Common myeloid progenitor, CD34-positive (primary cell): ENCODE measurements around the gene NCAN.
"Not testable (repeated sequence)": the region's sequence is repeated elsewhere in the genome, so short reads cannot be mapped to it uniquely, and the experiment has no call there.

Source experiments
- CTCF ChIA-PET: fragments of 350-600 bp; sonication (Branson Sonifier 250); formaldehyde crosslinking; loops from one replicate; lab custom pipeline; 2021; ENCODE audit warnings: antibody characterized with exemption; lab: Charles Lee
- POLR2A ChIA-PET: fragments of 350-600 bp; sonication (Branson Sonifier 250); formaldehyde crosslinking; loops from one replicate; lab custom pipeline; 2021; ENCODE audit warnings: antibody characterized with exemption; lab: Charles Lee
- DNase-seq, 3 donors: peaks; one replicate each; pipeline versions ENCODE4 v3.0.0 to v3.0.0-alpha.2; 2013
- H3K27ac ChIP-seq, 2 experiments: 1 replicate in 1 of 2; 2 replicates in 1 of 2; pipeline ENCODE4 v1.7.0; 2013; ENCODE audit warnings: inconsistent platforms in 2 of 2, low read length in 2 of 2, mild to moderate bottlenecking in 2 of 2, low read depth in 1 of 2, moderate library complexity in 1 of 2; ENCODE audit not compliant: severe bottlenecking in 2 of 2, insufficient read depth in 1 of 2, poor library complexity in 1 of 2
- H3K27me3 ChIP-seq, 5 experiments: replicated peaks in 2 of 5; 1 replicate in 3 of 5; 2 replicates in 2 of 5; pipeline versions ENCODE4 v1.6.1 to v1.7.0; 2013; ENCODE audit warnings: low read length in 4 of 5, mild to moderate bottlenecking in 2 of 5, moderate library complexity in 2 of 5, inconsistent platforms in 1 of 5; ENCODE audit not compliant: insufficient read depth in 5 of 5, control insufficient read depth in 4 of 5
- H3K36me3 ChIP-seq, 4 experiments: 1 replicate in 2 of 4; 2 replicates in 2 of 4; pipeline versions ENCODE4 v1.6.1 to v1.7.0; 2013; ENCODE audit warnings: low read length in 3 of 4, control low read depth in 1 of 4, mild to moderate bottlenecking in 1 of 4; ENCODE audit not compliant: control insufficient read depth in 4 of 4, insufficient read depth in 4 of 4
- H3K4me1 ChIP-seq, 4 experiments: 1 replicate in 3 of 4; 2 replicates in 1 of 4; pipeline versions ENCODE4 v1.6.1 to v1.7.1; 2013; ENCODE audit warnings: low read length in 3 of 4, mild to moderate bottlenecking in 3 of 4, control low read depth in 1 of 4, inconsistent platforms in 1 of 4, moderate library complexity in 1 of 4; ENCODE audit not compliant: control insufficient read depth in 4 of 4, insufficient read depth in 4 of 4; ENCODE audit errors: control extremely low read depth in 1 of 4
- H3K4me3 ChIP-seq, 7 experiments: 1 replicate in 4 of 7; 2 replicates in 3 of 7; pipeline versions ENCODE4 v1.5.1 to v1.7.0; 2013; ENCODE audit warnings: mild to moderate bottlenecking in 7 of 7, low read length in 6 of 7, moderate library complexity in 6 of 7, inconsistent platforms in 2 of 7, low read depth in 2 of 7, control low read depth in 1 of 7; ENCODE audit not compliant: insufficient read depth in 4 of 7, control insufficient read depth in 1 of 7; ENCODE audit errors: extremely low read depth in 1 of 7
- H3K9me3 ChIP-seq, 5 experiments: 1 replicate in 4 of 5; 2 replicates in 1 of 5; pipeline versions ENCODE4 v1.6.1 to v1.7.1; 2013; ENCODE audit warnings: low read length in 4 of 5, mild to moderate bottlenecking in 2 of 5, inconsistent platforms in 1 of 5, low read depth in 1 of 5, moderate library complexity in 1 of 5; ENCODE audit not compliant: control insufficient read depth in 4 of 5, insufficient read depth in 2 of 5; ENCODE audit errors: control extremely low read depth in 1 of 5
- WGBS: methylation state at CpG from one replicate; pipeline ENCODE4 v1.1.5; 2013; ENCODE audit not compliant: insufficient coverage; 5-methylcytosine and 5-hydroxymethylcytosine counted together

The NCAN gene

GRCh38 chr19:19214892-19215291, 3.1 kb downstream of the NCAN start:
- Histone ChIP-seq H3K9me3 (peaks cover 0 to 4% (median 0%) of the 10 kb centered on the region in 5 experiments), H3K4me1 (no peaks in the 10 kb centered on the region), H3K4me3 (no peak overlapping the region), H3K36me3 (no peaks in the 10 kb centered on the region), H3K27me3 (peaks cover 3 to 83% (median 18%) of the 10 kb centered on the region in 5 experiments), H3K27ac (no peak overlapping the region)
- no CpG with 5 or more reads among the region's 8 CpGs for WGBS
- CTCF ChIA-PET, result interaction anchor here (1.1 to 2.1 kb wide), 2 partner anchors 12 to 19 kb away, joined by 3 to 4 read pairs; partner anchors contain the start of gene NR2C2AP
- POLR2A ChIA-PET, result no interaction called here
- DNase-seq, result peak; percentile 39 to 74 (median 72)

- CTCF ChIA-PET, result interaction anchor here (2.1 kb wide), 1 partner anchor 18 kb away, joined by 4 read pairs; no protein-coding TSS in a partner anchor
- no peak for DNase-seq
Measured at GRCh38 chr19:19215792-19216191, 4.0 kb downstream of the NCAN start.

GRCh38 chr19:19217099-19217498, 5.3 kb downstream of the NCAN start:
- Histone ChIP-seq H3K9me3 (peaks cover 0 to 4% (median 0%) of the 10 kb centered on the region in 5 experiments), H3K27me3 (peaks cover 0 to 62% (median 11%) of the 10 kb centered on the region in 5 experiments), H3K27ac (no peak overlapping the region), H3K36me3 (no peaks in the 10 kb centered on the region), H3K4me3 (no peak overlapping the region), H3K4me1 (no peaks in the 10 kb centered on the region)
- ChIA-PET POLR2A (no interaction called here), CTCF (interaction anchor here (1.7 kb wide), 1 partner anchor 22 kb away, joined by 3 read pairs; no protein-coding TSS in a partner anchor)
- 83% methylated on average over 3 of the region's 4 CpGs for WGBS
- DNase-seq, result peak; percentile 27 to 37 (median 32)

More at GRCh38 chr19:19215792-19216191, 4.0 kb downstream of the NCAN start:
- no peak overlapping the region for H3K4me3 ChIP-seq
- H3K36me3 ChIP-seq, result no peaks in the 10 kb centered on the region
- peaks cover 3 to 75% (median 18%) of the 10 kb centered on the region in 5 experiments for H3K27me3 ChIP-seq
- H3K4me1 ChIP-seq, result no peaks in the 10 kb centered on the region
- peaks cover 0 to 4% (median 0%) of the 10 kb centered on the region in 5 experiments for H3K9me3 ChIP-seq
- H3K27ac ChIP-seq, result no peak overlapping the region
- no CpG with 5 or more reads among the region's 4 CpGs for WGBS
- POLR2A ChIA-PET, result no interaction called here

GRCh38 chr19:19218911-19219310, 7.2 kb downstream of the NCAN start:
- WGBS, result 95% methylated on average over 15 of the region's 21 CpGs
- H3K27ac ChIP-seq, result no peak overlapping the region
- H3K4me1 ChIP-seq, result no peaks in the 10 kb centered on the region
- ChIA-PET POLR2A (no interaction called here), CTCF (interaction anchor here (0.5 to 1.7 kb wide), 2 partner anchors 24 to 131 kb away, joined by 3 read pairs; no protein-coding TSS in a partner anchor)
- peaks cover 0 to 4% (median 0%) of the 10 kb centered on the region in 5 experiments for H3K9me3 ChIP-seq
- H3K4me3 ChIP-seq, result no peak overlapping the region
- DNase-seq, result no peak
- H3K36me3 ChIP-seq, result no peaks in the 10 kb centered on the region
- H3K27me3 ChIP-seq, result peaks cover 0 to 53% (median 15%) of the 10 kb centered on the region in 5 experiments

- not testable (repeated sequence) for DNase-seq, H3K9me3 ChIP-seq, H3K36me3 ChIP-seq, H3K4me3 ChIP-seq, H3K27ac ChIP-seq
- 92% methylated on average over 6 of the region's 8 CpGs for WGBS
- POLR2A ChIA-PET, result interaction anchor here (0.7 kb wide), 1 partner anchor 31 kb away, joined by 3 read pairs; no protein-coding TSS in a partner anchor
- CTCF ChIA-PET, result interaction anchor here (0.8 to 1.7 kb wide), 2 partner anchors 8 to 13 kb away, joined by 3 to 4 read pairs; no protein-coding TSS in a partner anchor
- Histone ChIP-seq H3K27me3 (peaks cover 0 to 51% (median 22%) of the 10 kb centered on the region in 5 experiments), H3K4me1 (peaks cover 0 to 11% (median 7%) of the 10 kb centered on the region in 4 experiments)
Measured at GRCh38 chr19:19221000-19221399, 9.2 kb downstream of the NCAN start.

- H3K27me3 ChIP-seq, result peaks cover 0 to 55% (median 24%) of the 10 kb centered on the region in 5 experiments
- H3K9me3 ChIP-seq, result no peaks in the 10 kb centered on the region
- 100% methylated on average over 1 of the region's 5 CpGs for WGBS
- no peaks in the 10 kb centered on the region for H3K36me3 ChIP-seq
- H3K4me3 ChIP-seq, result no peak overlapping the region
- peaks cover 0 to 11% (median 7%) of the 10 kb centered on the region in 4 experiments for H3K4me1 ChIP-seq
- DNase-seq, result no peak
- H3K27ac ChIP-seq, result no peak overlapping the region
- ChIA-PET POLR2A (no interaction called here), CTCF (interaction anchor here (1.4 kb wide), 1 partner anchor 77 kb away, joined by 3 read pairs; no protein-coding TSS in a partner anchor)
Measured at GRCh38 chr19:19223060-19223459, 11.3 kb downstream of the NCAN start.

- no peak for DNase-seq
- ChIA-PET CTCF (no interaction called here), POLR2A (no interaction called here)
- Histone ChIP-seq H3K4me1 (peaks cover 0 to 11% (median 7%) of the 10 kb centered on the region in 4 experiments), H3K27ac (no peak overlapping the region), H3K9me3 (no peaks in the 10 kb centered on the region), H3K4me3 (no peak overlapping the region), H3K27me3 (peaks cover 0 to 60% (median 24%) of the 10 kb centered on the region in 5 experiments), H3K36me3 (no peaks in the 10 kb centered on the region)
- 89% methylated on average over 6 of the region's 6 CpGs for WGBS
Measured at GRCh38 chr19:19223636-19224035, 11.9 kb downstream of the NCAN start.
